HG03378 (cell line): ENCODE measurements around the gene ELOVL2.
"Not testable (repeated sequence)": the region's sequence is repeated elsewhere in the genome, so short reads cannot be mapped to it uniquely, and the experiment has no call there.

Experiments
- ATAC-seq: cut with Tn5 transposase; IDR thresholded peaks from one replicate; pipeline ENCODE4 v1.9.1; 2021; ENCODE audit warnings: mild to moderate bottlenecking, moderate library complexity; ENCODE audit not compliant: unreplicated experiment

Gene ELOVL2

GRCh38 chr6:11025130-11025529 is 19.0 kb downstream of the ELOVL2 start:
- no peak for ATAC-seq

DNA sequence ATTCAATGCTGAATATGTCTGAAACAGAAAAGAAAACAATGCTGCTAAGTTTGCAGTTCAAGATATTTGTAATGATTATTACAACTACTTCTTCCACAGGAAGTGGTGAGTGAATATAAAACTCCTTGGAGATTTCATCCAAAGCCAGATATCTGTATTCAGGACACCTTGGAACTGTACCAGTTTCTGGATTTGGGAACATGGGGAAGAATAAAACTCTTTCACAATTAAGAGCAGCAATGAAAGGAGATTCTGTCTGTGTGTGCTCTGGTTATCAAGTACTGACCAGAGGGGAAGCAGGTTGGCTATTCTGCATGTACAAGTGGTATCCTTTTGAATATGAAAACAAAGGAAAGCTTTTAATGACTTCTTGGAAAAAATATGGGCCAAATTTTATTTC is 21.1 kb downstream of the ELOVL2 start:
- no peak for ATAC-seq

DNA sequence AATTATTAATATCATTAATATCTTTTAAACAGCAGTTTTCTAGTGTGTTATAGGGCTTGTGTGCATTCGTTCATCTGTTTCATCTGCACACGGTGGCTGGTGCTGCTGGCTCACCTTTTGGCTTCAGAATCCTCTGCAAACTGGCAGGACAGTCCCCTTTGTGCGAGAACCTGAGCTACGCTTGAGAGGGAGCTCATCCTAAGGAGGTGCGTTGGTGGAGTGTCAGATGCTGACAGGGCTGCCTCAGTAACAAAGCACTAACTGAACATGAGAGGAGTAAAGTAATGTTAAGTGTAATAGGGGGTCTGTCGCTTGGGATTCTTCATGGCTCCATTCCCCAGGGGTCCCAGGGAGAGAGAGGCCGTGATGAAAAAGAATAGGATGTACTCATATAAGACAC is 22.4 kb downstream of the ELOVL2 start:
- ATAC-seq, result no peak

DNA sequence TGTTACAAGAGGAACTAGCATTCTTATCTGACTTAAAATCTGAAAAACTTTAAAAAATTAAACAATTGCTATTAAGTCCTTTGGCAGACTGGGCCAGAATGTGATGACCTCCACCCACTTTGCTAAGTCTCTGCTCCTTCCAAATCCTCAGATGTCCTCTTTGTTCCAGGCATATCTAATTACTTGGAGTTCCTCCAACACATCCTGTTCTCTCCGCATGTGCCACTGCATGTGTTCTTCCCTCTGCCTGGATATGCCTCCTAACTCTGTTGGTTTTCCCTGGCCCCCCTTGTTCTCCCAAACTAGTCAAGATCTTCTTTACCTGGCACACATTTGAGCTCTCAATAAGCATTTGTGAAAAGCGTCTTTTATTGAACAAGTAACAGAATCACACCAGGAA is 23.1 kb downstream of the ELOVL2 start:
- no peak for ATAC-seq

GRCh38 chr6:11018225-11018624 is 25.9 kb downstream of the ELOVL2 start:
- ATAC-seq, result no peak

- ATAC-seq, result no peak
These were observed 27.0 kb downstream of the ELOVL2 start for GRCh38 chr6:11017090-11017489.

- ATAC-seq, result no peak
These were observed 27.7 kb downstream of the ELOVL2 start for GRCh38 chr6:11016452-11016851.

- ATAC-seq, result no peak
These were observed 29.0 kb downstream of the ELOVL2 start for GRCh38 chr6:11015102-11015501.

DNA sequence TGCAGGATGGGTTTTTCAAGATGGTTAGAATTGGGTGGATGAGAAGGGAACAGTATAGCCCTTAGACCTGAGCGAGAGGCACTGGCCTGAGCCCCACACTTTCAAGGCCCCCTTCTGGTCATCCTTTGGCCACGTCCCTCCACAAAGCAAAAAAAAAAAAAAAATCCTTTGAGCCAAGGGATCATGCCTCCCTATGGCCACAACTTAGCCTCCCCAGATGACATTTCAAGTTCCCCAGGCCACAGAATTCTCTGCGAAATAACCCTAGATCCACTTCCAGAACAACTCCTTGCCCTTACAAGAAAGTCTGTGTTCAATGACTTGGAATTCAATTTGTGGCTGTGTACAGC is 30.4 kb downstream of the ELOVL2 start:
- ATAC-seq, result no peak

DNA sequence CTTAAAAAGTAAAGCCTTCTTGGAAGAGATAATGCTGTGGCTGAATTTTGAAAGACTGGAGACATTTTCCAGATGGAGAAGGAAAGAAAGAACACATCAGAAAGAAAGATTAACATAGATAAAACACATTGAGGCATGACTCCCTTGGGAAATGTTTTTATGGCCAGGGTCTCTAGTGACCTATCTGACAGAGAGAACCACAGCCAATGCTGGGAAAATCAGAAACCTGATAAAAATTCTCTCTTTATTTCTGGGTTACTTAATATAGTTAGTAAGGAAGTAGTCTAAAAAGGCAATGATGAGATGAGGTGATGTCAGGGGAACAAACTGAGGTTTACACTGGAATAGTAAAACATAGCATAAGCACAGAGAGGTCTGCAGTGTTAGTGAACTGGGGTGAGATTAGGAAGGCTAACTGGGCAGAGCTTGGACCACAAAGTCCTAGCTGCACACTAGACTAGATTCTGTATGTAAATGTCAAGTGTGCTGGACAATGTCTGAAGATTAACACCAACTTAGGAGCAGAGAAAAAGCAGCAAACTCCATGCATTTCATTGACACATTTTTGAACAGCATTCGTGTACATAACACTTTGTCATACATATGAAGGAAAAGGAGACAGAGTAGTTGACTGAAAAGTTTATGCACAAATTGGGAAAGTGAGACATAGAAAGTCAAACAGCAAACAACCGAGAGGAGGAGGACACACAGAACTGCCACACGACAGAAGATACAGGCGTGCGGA is 31.0 kb downstream of the ELOVL2 start:
- ATAC-seq, result no peak

DNA sequence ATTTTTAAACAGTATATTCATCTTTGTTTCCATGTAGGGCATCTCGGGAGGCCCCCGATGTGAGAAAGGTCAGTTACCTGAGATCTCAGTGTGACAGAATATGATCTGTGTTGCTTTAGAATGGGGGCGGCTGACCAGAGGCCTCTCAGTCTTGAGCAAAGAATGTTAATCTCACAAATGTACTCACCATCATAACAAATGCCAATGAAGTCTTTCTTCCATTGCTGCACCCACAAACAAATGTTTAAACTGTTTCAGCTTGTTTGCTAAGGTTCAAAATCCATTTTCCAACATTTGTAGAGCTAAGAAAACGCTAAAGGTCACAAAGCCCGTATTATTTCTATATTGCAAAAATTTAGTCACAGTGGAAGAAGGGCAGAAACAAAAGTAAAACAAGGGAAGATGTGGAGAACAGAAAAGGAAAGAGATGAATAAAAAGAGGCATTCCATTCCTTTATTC is 31.8 kb downstream of the ELOVL2 start:
- no peak for ATAC-seq

DNA sequence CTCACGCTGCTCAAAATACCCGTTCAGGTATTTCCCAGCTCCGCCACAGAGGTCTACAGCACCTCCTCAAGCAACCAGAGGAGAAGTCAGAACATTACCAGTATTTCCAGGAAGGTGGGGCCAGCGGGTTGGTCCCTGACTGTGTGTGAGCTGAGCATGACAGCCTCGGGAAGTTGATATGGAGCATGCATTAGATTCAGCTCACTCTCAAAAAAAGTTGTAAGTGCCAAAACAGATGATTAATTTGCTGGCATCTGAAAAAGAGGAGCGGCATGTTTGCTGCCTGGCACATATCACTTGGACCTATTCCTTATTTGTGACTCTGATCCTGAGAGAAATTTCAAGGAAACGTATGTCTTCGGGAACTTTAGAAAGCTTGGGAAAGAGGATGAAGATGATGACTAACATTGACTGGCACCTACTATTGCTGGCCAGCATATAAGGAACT is 32.3 kb downstream of the ELOVL2 start:
- ATAC-seq, result no peak

DNA sequence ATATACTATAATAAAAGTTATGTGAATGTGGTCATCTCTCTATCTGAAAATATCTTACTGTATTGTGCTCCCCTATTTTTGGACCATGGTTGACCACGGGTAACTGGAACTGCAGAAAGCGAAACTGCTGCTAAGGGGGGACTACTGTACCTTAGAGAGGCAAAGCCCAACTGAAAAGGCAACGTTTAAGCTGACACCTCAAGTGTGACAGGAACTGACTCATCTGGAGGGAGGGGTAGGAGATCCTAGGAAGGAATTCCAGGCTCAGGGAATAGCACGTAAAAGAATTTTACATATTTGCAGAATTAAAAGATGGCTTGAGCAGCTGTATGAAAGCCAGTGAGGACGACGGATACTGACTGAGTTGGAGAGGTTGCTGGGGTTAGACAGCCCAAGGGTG is 34.8 kb downstream of the ELOVL2 start:
- ATAC-seq, result peak; percentile 72

- no peak for ATAC-seq
These were observed 35.3 kb downstream of the ELOVL2 start for GRCh38 chr6:11008821-11009220.

- no peak for ATAC-seq
These were observed 36.1 kb downstream of the ELOVL2 start for GRCh38 chr6:11007715-11008608.

DNA sequence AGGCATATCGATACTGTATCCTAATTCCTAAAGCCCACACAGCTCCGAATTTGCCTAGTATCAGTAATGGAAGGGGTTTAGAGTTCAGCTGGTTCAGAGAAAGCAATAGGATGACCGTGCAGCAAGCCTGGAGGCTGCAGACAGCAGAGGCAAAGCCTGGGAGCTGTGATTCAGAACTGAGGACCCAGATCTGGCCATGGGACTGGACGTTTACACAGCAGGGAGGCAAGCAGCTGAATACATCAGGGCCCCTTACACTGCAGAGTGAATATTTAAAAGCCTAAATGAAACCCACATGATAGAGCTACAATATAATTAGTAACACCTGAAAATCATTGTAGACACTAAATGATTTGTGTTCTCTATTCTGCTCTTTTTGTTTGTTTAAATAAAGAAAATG is 38.0 kb downstream of the ELOVL2 start:
- ATAC-seq, result no peak

- ATAC-seq, result not testable (repeated sequence)
These were observed 40.8 kb downstream of the ELOVL2 start for GRCh38 chr6:11003297-11003696.

DNA sequence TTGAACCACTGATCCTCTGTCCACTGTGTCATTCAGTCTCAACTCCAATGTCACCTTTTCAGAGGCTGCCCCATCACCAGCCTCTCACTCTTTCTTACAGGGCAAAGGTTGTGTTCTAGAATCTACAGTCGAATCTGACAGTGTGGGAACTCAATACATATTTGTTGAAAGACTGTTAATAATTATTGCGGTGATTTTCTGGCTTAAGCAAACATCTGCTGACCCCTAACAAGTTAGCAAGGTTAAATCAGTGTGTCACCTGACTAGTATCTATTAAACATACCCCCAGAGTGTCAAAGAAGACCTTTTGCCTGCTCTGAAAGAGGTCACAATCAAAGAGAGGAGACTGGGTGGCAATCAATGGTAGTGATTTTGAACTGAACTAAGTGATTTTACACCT is 41.9 kb downstream of the ELOVL2 start:
- no peak for ATAC-seq

DNA sequence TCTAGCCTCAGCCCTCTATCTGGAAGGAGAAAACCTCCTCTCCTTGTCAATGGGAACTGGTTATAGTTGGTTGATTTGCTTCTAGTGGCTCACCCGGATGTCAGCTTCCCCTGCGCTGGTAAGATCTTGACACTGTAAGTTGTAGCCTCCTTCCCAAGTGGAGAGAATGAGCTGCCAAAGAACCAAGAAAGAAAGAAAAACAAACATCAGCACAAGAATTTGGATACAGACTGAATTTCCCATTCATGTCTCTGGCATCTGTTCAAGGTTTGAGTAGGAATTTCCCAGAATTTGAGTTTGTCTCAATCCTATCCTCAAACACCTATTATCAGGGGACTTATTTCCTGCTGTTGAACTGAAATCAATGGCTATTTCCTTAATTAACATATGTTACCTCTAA is 44.1 kb downstream of the ELOVL2 start:
- ATAC-seq, result no peak

- ATAC-seq, result no peak
These were observed 48.9 kb downstream of the ELOVL2 start for GRCh38 chr6:10995114-10995707.

DNA sequence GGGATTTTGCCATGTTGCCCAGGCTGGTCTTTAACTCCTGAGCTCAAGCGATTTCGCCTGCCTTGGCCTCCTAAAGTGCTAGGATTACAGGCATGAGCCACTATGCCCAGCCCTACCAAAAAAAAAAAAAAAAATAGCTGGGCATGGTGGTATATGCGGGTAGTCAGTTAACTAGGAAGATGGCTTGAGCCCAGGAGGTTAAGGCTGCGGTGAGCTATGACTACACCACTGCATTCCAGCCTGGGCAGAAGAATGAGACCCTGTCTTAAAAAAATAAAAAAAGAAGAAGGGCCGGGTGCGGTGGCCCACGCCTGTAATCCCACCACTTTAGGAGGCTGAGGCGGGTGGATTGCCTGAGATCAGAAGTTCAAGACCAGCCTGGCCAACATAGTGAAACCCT is 50.2 kb downstream of the ELOVL2 start:
- no peak for ATAC-seq

- no peak for ATAC-seq
These were observed 53.0 kb downstream of the ELOVL2 start for GRCh38 chr6:10991115-10991514.
